Adrenal gland (tissue), 12 donors: ENCODE results near the gene WDR74. TPM values are rescaled to one million over a fixed set of nuclear protein-coding genes. Genes with fewer than 3 reads are reported as not detected.
A peak's percentile ranks its signal among the peaks of the same experiment; 100 is the strongest.

ENCODE experiments used
- DNase-seq, 7 donors: peaks; one replicate each; pipeline ENCODE4 v3.0.0-alpha.2; 2019 to 2020
- H3K27ac ChIP-seq, 5 donors: fragments of 200-600 bp; sonication (generic) in 4 of 5; 1 replicate in 3 of 5; 2 replicates in 2 of 5; pipeline versions ENCODE4 v1.5.1 to v1.8.0; 2016 to 2020; ENCODE audit warnings: mild to moderate bottlenecking in 1 of 5
- H3K27me3 ChIP-seq: fragments of 200-600 bp; 2 replicates; pipeline ENCODE4 v1.8.0; 2021
- H3K36me3 ChIP-seq, 2 donors: fragments of 200-600 bp; replicated peaks in 1 of 2; 1 replicate in 1 of 2; 2 replicates in 1 of 2; pipeline versions ENCODE4 v1.5.1 to v1.8.0; 2018 to 2022
- H3K4me1 ChIP-seq, 2 donors: fragments of 200-600 bp; replicated peaks in 1 of 2; 1 replicate in 1 of 2; 2 replicates in 1 of 2; pipeline versions ENCODE4 v1.5.1 to v1.8.0; 2018 to 2021
- H3K4me3 ChIP-seq, 4 donors: fragments of 200-600 bp; sonication (generic) in 3 of 4; one replicate each; pipeline ENCODE4 v1.5.1; 2016 to 2018
- H3K9me3 ChIP-seq, 3 donors: fragments of 200-600 bp; sonication (generic) in 1 of 3; replicated peaks in 1 of 3; 1 replicate in 2 of 3; 2 replicates in 1 of 3; pipeline versions ENCODE4 v1.5.1 to v1.8.0; 2016 to 2021
- POLR2A ChIP-seq, 2 donors: fragments of 450-650 bp; IDR thresholded peaks; one replicate each; pipeline ENCODE4 v1.6.1; 2017; ENCODE audit warnings: antibody characterized with exemption in 2 of 2, mild to moderate bottlenecking in 2 of 2, moderate library complexity in 1 of 2
- WGBS, 4 donors: extraction: QIAGEN DNeasy Blood & Tissue Kit in 2 of 4; methylation state at CpG; one replicate each; pipeline versions ENCODE4 v1.1.5 to v1.1.7; 2013 to 2017; 5-methylcytosine and 5-hydroxymethylcytosine counted together
- intact Hi-C, 2 donors: fragments of 100-400 bp; cut with DNase I; formaldehyde crosslinking; loops; one replicate each; pipeline versions ENCODE4 v1.14.1 to v1.15.0; 2022 to 2023
- microRNA-seq, 3 donors: library from miRNA; unstranded; fragments of <30 nt; microRNA quantifications; one replicate each; pipeline ENCODE4, GENCODE V29; 2017 to 2020
- polyA plus RNA-seq, 3 donors: library from polyadenylated mRNA; stranded (reverse); fragments of 200-250 nt in 2 of 3; fragments of 350-450 nt in 1 of 3; fragmentation: Illumina TruSeq in 1 of 3; extraction: RNeasy Lipid Tissue Mini Kit (QIAGEN cat#74804) in 1 of 3; gene quantifications; one replicate each; pipeline ENCODE4 v1.2.3, GENCODE V29; 2013 to 2014
- small RNA-seq, 2 donors: library from RNA; depleted of rRNA; stranded (forward); fragments of <200 nt; gene quantifications; one replicate each; pipeline ENCODE3, GENCODE V24; 2016
- total RNA-seq, 9 donors: library from RNA; depleted of rRNA in 4 of 9; stranded (reverse); fragments of >200 nt in 4 of 9; fragments of 120-200 nt in 1 of 9; fragmentation: NEBNext Ultra II Directional in 1 of 9; extraction: Animal tissue kit (Norgen Biotek cat#: 25700) in 1 of 9; gene quantifications; one replicate each; pipeline versions ENCODE4 v1.1.0 to v1.2.4, GENCODE V29; 2013 to 2023
- TF ChIP-seq, protein P1 (sequence below), 6 experiments: fragments of 450-650 bp in 4 of 6; fragments of 200-600 bp in 2 of 6; sonication (generic) in 1 of 6; IDR thresholded peaks; 1 replicate in 5 of 6; 2 replicates in 1 of 6; pipeline versions ENCODE4 v1.5.1 to v1.8.0; 2016 to 2021; ENCODE audit warnings: antibody characterized with exemption in 6 of 6, mild to moderate bottlenecking in 2 of 6, moderate library complexity in 1 of 6
- donor health status: healthy with polysubstance abuse.
- donor health status: Bipolar disorder and iron deficiency.
- donor health status: DM: yes; HTN: yes; CAD: no.
- donor health status: DM: no; HTN: no; CAD: no.
- donor health status: DM: no; HTN: no; CAD: no.
- donor health status: DM: yes; HTN: yes; CAD: no.

Gene WDR74
- total and polyA plus RNA-seq, 12 donors, result 21.7 to 119 (median 39.4) TPM

DNA sequence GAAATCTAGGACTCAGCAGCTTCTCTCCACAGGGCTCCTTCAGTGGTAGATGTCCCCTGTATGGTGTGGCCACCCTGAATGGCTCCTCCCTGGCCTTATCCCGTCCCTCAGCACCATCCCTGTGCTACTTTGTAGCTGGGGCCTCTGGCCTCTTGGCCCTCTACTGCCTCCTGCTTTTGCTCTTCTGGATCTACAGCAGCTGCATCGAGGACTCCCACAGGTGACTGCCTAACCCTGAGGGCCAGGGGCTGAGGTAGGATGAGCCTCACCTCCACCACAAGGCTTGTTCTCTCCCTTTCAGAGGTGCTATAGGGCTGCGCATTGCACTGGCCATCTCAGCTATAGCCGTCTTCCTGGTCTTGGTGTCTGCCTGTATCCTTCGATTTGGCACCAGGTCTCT lies 50.4 kb downstream of the WDR74 start:
- no peak for TF ChIP-seq POLR2A (IDR thresholded peaks at IDR 0.05)
- TF ChIP-seq, protein P1, sequence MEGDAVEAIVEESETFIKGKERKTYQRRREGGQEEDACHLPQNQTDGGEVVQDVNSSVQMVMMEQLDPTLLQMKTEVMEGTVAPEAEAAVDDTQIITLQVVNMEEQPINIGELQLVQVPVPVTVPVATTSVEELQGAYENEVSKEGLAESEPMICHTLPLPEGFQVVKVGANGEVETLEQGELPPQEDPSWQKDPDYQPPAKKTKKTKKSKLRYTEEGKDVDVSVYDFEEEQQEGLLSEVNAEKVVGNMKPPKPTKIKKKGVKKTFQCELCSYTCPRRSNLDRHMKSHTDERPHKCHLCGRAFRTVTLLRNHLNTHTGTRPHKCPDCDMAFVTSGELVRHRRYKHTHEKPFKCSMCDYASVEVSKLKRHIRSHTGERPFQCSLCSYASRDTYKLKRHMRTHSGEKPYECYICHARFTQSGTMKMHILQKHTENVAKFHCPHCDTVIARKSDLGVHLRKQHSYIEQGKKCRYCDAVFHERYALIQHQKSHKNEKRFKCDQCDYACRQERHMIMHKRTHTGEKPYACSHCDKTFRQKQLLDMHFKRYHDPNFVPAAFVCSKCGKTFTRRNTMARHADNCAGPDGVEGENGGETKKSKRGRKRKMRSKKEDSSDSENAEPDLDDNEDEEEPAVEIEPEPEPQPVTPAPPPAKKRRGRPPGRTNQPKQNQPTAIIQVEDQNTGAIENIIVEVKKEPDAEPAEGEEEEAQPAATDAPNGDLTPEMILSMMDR (IDR thresholded peaks at IDR 0.05), result no peak
- peaks cover 0 to 33% of the 10 kb centered on the region in 2 donors for H3K36me3 ChIP-seq
- no peak for DNase-seq
- peaks cover 38 to 46% of the 10 kb centered on the region in 2 donors for H3K4me1 ChIP-seq
- intact Hi-C loops, result loop anchor here in 1 of 2 donors (5.0 kb wide), 1 partner anchor 73 kb away; no protein-coding TSS in a partner anchor
- H3K27me3 ChIP-seq, result no peaks in the 10 kb centered on the region
- peak overlapping the region in 1 of 5 donors; percentile 13 for H3K27ac ChIP-seq
- no peak overlapping the region for H3K4me3 ChIP-seq
- 60 to 77% (median 76%) methylated on average over 2 to 5 of the region's 5 CpGs for whole genome bisulfite sequencing, 4 donors
- no peaks in the 10 kb centered on the region for H3K9me3 ChIP-seq

DNA sequence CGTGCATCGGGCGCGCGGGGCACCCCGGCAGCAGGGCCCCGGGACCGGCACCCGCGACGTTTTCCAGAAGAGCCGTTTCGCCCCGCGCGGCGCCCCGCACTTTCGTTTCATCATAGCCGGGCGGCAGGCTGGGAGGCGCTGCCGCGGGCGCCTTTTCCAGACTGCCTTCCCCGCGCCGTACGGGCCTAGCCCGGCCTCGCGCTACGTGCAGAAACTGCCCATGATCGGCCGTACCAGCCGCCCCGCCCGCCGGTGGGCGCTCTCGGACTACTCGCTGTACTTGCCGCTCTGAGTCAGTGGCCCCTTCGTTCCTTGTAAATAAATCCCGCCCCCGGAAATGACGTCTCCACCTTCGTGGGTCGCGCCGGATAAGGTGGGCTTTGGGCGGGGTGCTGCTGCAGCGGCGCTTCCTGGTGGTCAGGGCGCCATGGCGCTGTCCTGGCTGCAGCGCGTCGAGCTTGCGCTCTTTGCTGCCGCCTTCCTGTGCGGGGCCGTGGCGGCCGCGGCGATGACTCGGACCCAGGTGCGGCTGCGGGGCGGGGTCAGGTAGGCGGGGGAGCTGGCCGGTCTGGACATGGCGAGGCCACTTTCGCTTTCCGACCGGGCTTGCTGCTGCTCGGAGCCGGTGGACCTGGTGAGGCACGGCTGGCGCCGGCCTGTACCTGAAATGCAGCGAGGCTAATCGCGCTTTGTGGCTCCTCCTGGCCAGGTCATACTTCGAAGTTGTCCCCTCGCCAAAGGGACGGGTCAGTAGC lies 52.2 kb downstream of the WDR74 start, which contains the start of gene TMEM179B:
TSS of gene TMEM179B (plus strand) at position 398 of the 755 bp plus-strand sequence. CDS start at position 428, 30 bp downstream.
- WGBS, 4 donors, result 0 to 1% (median 0%) methylated on average over 19 to 88 of the region's 88 CpGs
- TF ChIP-seq POLR2A (IDR thresholded peaks at IDR 0.05), result peak; percentile 83 to 98
- TF ChIP-seq, protein P1 (IDR thresholded peaks at IDR 0.05), result peak in 3 of 6 experiments; percentile 7 to 62 (median 46)
- H3K27me3 ChIP-seq, result no peaks in the 10 kb centered on the region

DNA sequence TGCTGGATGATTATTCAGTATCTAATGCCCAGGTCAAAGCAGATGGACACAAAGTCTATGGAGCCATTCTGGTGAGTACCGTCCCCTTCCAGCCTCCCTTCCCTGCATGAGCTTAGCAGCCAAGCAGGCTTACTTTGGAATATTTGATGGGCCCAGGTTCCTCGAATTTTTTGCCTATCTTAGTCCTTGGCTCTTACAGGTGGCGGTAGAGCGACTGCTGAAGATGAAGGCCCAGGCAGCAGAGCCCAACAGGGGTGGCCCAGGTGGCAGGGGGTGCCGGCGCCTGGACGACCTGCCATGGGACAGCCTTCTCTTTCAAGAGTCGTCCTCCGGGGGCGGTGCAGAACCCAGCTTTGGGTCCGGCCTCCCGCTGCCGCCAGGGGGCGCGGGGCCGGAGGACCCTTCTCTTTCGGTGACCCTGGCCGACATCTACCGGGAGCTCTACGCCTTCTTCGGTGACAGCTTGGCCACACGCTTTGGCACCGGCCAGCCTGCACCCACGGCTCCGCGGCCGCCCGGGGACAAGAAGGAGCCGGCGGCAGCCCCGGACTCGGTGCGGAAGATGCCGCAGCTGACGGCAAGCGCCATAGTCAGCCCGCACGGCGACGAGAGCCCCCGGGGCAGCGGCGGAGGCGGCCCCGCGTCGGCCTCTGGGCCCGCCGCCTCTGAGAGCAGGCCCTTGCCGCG lies 52.9 kb downstream of the WDR74 start:
- Histone ChIP-seq H3K27ac (peak overlapping the region; percentile 87 to 99 (median 99)), H3K27me3 (no peaks in the 10 kb centered on the region), H3K36me3 (peaks cover 0 to 25% of the 10 kb centered on the region in 2 donors), H3K4me3 (peak overlapping the region; percentile 63 to 96 (median 86)), H3K9me3 (no peaks in the 10 kb centered on the region), H3K4me1 (peaks cover 30 to 37% of the 10 kb centered on the region in 2 donors)
- peak; percentile 88 to 96 (median 91) for DNase-seq
- intact Hi-C loops, result loop anchor here in 1 of 2 donors (5.0 kb wide), 1 partner anchor 76 kb away; no protein-coding TSS in a partner anchor
- WGBS, 4 donors, result 1 to 17% (median 2%) methylated on average over 2 to 51 of the region's 51 CpGs
- TF ChIP-seq, protein P1 (IDR thresholded peaks at IDR 0.05), result peak; percentile 91 to 98 (median 94)
- no peak for TF ChIP-seq POLR2A (IDR thresholded peaks at IDR 0.05)

More for the DNA sequence above, 52.2 kb downstream of the WDR74 start, which contains the start of gene TMEM179B:
- H3K4me3 ChIP-seq, result peak within 1 kb of the TSS; percentile 63 to 96 (median 86)
- peaks cover 0 to 23% of the 10 kb centered on the region in 2 donors for H3K36me3 ChIP-seq
- intact Hi-C loops, result loop anchor here in 1 of 2 donors (5.0 kb wide), 1 partner anchor 75 kb away; no protein-coding TSS in a partner anchor
- peak; percentile 98 to 99 (median 99) for DNase-seq
- H3K4me1 ChIP-seq, result peaks cover 32 to 39% of the 10 kb centered on the region in 2 donors
- peak within 1 kb of the TSS; percentile 87 to 99 (median 99) for H3K27ac ChIP-seq
- no peaks in the 10 kb centered on the region for H3K9me3 ChIP-seq

Small RNA genes lying within 50 kb of the gene (microRNA-seq; reads per million reads assigned to microRNA genes)
- 1.8 to 3.1 (median 2.3) reads per million in 3 donors for gene MIR6514
- 0.38 to 0.57 (median 0.45) reads per million in 3 donors for gene MIR6748

Small RNA genes lying within 50 kb of the gene (small RNA-seq; reads per million reads assigned to genes)
- gene MIR6514 (0 to 0.17 reads per million in 2 donors), gene RF00099 (0 reads per million in 2 donors), gene RNU6-118P (0 reads per million in 2 donors), gene SNORD22 (0 reads per million in 2 donors), gene SNORD26 (0 reads per million in 2 donors), gene SNORD27 (0 reads per million in 2 donors), gene SNORD28 (0 reads per million in 2 donors), gene SNORD30 (1,773 to 1,957 reads per million in 2 donors)

Other genes with a start within 250 kb of the WDR74 start
- 10 to 100 TPM in 7 of 9 donors, 1 to 10 TPM in 2; 7.0 to 32.4 (median 14.9) TPM for gene TUT1, start 248.1 kb downstream of the WDR74 start, total RNA-seq
- 10 to 100 TPM in 2 of 3 donors, 1 to 10 TPM in 1; 9.4 to 67.6 (median 34.0) TPM for gene TUT1, start 248.1 kb downstream of the WDR74 start, polyA plus RNA-seq
- 10 to 100 TPM; 63.9 to 97.3 (median 73.6) TPM for gene MTA2, start 237.7 kb downstream of the WDR74 start, total RNA-seq
- 10 to 100 TPM; 66.5 to 82.4 (median 73.5) TPM for gene MTA2, start 237.7 kb downstream of the WDR74 start, polyA plus RNA-seq
- gene EML3, start 226.8 kb downstream of the WDR74 start, total RNA-seq, result 10 to 100 TPM; 13.0 to 97.9 (median 35.4) TPM
- gene EML3, start 226.8 kb downstream of the WDR74 start, polyA plus RNA-seq, result 100 to 1,000 TPM in 2 of 3 donors, 1 to 10 TPM in 1; 9.7 to 198 (median 139) TPM
- gene ROM1, start 226.3 kb downstream of the WDR74 start, total RNA-seq, result 10 to 100 TPM in 3 of 9 donors, 1 to 10 TPM in 6; 1.6 to 22.3 (median 4.9) TPM
- 10 to 100 TPM in 2 of 3 donors, 1 to 10 TPM in 1; 5.1 to 11.3 (median 11.1) TPM for gene ROM1, start 226.3 kb downstream of the WDR74 start, polyA plus RNA-seq
- gene B3GAT3, start 217.6 kb downstream of the WDR74 start, total RNA-seq, result 10 to 100 TPM; 25.3 to 56.6 (median 34.5) TPM
- 10 to 100 TPM in 2 of 3 donors, 1 to 10 TPM in 1; 5.9 to 83.3 (median 60.6) TPM for gene B3GAT3, start 217.6 kb downstream of the WDR74 start, polyA plus RNA-seq
- 100 to 1,000 TPM; 105 to 304 (median 182) TPM for gene GANAB, start 193.0 kb downstream of the WDR74 start, total RNA-seq
- 100 to 1,000 TPM in 1 of 3 donors, 10 to 100 TPM in 2; 90.9 to 177 (median 94.0) TPM for gene GANAB, start 193.0 kb downstream of the WDR74 start, polyA plus RNA-seq
- gene INTS5, start 186.3 kb downstream of the WDR74 start, total RNA-seq, result 10 to 100 TPM in 8 of 9 donors, 1 to 10 TPM in 1; 9.6 to 32.3 (median 25.0) TPM
- 1 to 10 TPM; 4.4 to 7.5 (median 4.6) TPM for gene INTS5, start 186.3 kb downstream of the WDR74 start, polyA plus RNA-seq
- gene C11orf98, start 174.4 kb downstream of the WDR74 start, total RNA-seq, result 10 to 100 TPM; 42.8 to 87.3 (median 49.8) TPM
- 100 to 1,000 TPM in 2 of 3 donors, 10 to 100 TPM in 1; 95.8 to 142 (median 104) TPM for gene C11orf98, start 174.4 kb downstream of the WDR74 start, polyA plus RNA-seq
- 10 to 100 TPM in 3 of 9 donors, 1 to 10 TPM in 5, not detected in 1; 2.8 to 15.6 (median 8.3) TPM for gene CSKMT, start 174.3 kb downstream of the WDR74 start, total RNA-seq
- 10 to 100 TPM in 2 of 3 donors, 1 to 10 TPM in 1; 1.9 to 37.2 (median 20.6) TPM for gene CSKMT, start 174.3 kb downstream of the WDR74 start, polyA plus RNA-seq
- 10 to 100 TPM; 10.2 to 21.3 (median 15.2) TPM for gene UQCC3, start 167.9 kb downstream of the WDR74 start, total RNA-seq
- 10 to 100 TPM in 2 of 3 donors, 1 to 10 TPM in 1; 2.2 to 25.7 (median 25.7) TPM for gene UQCC3, start 167.9 kb downstream of the WDR74 start, polyA plus RNA-seq
- gene LBHD1, start 167.3 kb downstream of the WDR74 start, total RNA-seq, result 10 to 100 TPM in 3 of 9 donors, 1 to 10 TPM in 6; 1.1 to 22.0 (median 8.4) TPM
- gene LBHD1, start 167.3 kb downstream of the WDR74 start, polyA plus RNA-seq, result 10 to 100 TPM; 16.5 to 30.4 (median 17.5) TPM
- gene UBXN1, start 160.5 kb downstream of the WDR74 start, total RNA-seq, result 100 to 1,000 TPM in 6 of 9 donors, 10 to 100 TPM in 3; 81.3 to 308 (median 139) TPM
- gene UBXN1, start 160.5 kb downstream of the WDR74 start, polyA plus RNA-seq, result 100 to 1,000 TPM; 114 to 225 (median 177) TPM
- gene LRRN4CL, start 150.1 kb downstream of the WDR74 start, total RNA-seq, result 10 to 100 TPM in 6 of 9 donors, 1 to 10 TPM in 3; 3.1 to 29.9 (median 13.6) TPM
- gene LRRN4CL, start 150.1 kb downstream of the WDR74 start, polyA plus RNA-seq, result 1 to 10 TPM; 5.7 to 9.3 (median 6.4) TPM
- gene BSCL2, start 132.2 kb downstream of the WDR74 start, total RNA-seq, result 100 to 1,000 TPM in 6 of 9 donors, 10 to 100 TPM in 3; 77.6 to 185 (median 108) TPM
- gene BSCL2, start 132.2 kb downstream of the WDR74 start, polyA plus RNA-seq, result 100 to 1,000 TPM; 134 to 653 (median 440) TPM
- gene GNG3, start 131.9 kb downstream of the WDR74 start, total RNA-seq, result 1 to 10 TPM in 3 of 9 donors, under 1 TPM in 4, not detected in 2; 0.39 to 3.2 (median 0.96) TPM
- 10 to 100 TPM in 1 of 3 donors, 1 to 10 TPM in 2; 4.1 to 15.7 (median 6.4) TPM for gene GNG3, start 131.9 kb downstream of the WDR74 start, polyA plus RNA-seq
- 10 to 100 TPM in 8 of 9 donors, 1 to 10 TPM in 1; 9.6 to 34.5 (median 17.6) TPM for gene HNRNPUL2, start 112.1 kb downstream of the WDR74 start, total RNA-seq
- gene HNRNPUL2, start 112.1 kb downstream of the WDR74 start, polyA plus RNA-seq, result 10 to 100 TPM; 23.8 to 40.2 (median 38.1) TPM
- gene TTC9C, start 111.1 kb downstream of the WDR74 start, total RNA-seq, result 10 to 100 TPM; 10.7 to 45.0 (median 27.0) TPM
- gene TTC9C, start 111.1 kb downstream of the WDR74 start, polyA plus RNA-seq, result 10 to 100 TPM; 36.7 to 93.9 (median 46.3) TPM
- gene ZBTB3, start 85.4 kb downstream of the WDR74 start, total RNA-seq, result 10 to 100 TPM in 6 of 9 donors, 1 to 10 TPM in 3; 6.9 to 19.5 (median 13.6) TPM
- gene ZBTB3, start 85.4 kb downstream of the WDR74 start, polyA plus RNA-seq, result 1 to 10 TPM; 3.0 to 5.6 (median 3.3) TPM
- gene POLR2G, start 78.0 kb downstream of the WDR74 start, total RNA-seq, result 100 to 1,000 TPM in 1 of 9 donors, 10 to 100 TPM in 8; 58.2 to 195 (median 79.8) TPM
- 100 to 1,000 TPM in 2 of 3 donors, 10 to 100 TPM in 1; 67.6 to 109 (median 108) TPM for gene POLR2G, start 78.0 kb downstream of the WDR74 start, polyA plus RNA-seq
- 10 to 100 TPM; 18.3 to 42.3 (median 25.9) TPM for gene TAF6L, start 68.2 kb downstream of the WDR74 start, total RNA-seq
- gene TAF6L, start 68.2 kb downstream of the WDR74 start, polyA plus RNA-seq, result 10 to 100 TPM; 10.8 to 98.1 (median 41.2) TPM
- 100 to 1,000 TPM in 3 of 9 donors, 10 to 100 TPM in 6; 55.4 to 217 (median 72.6) TPM for gene TMEM179B, start 52.2 kb downstream of the WDR74 start, total RNA-seq
- gene TMEM179B, start 52.2 kb downstream of the WDR74 start, polyA plus RNA-seq, result 10 to 100 TPM; 37.2 to 97.7 (median 66.6) TPM
- 10 to 100 TPM; 12.6 to 49.1 (median 24.7) TPM for gene TMEM223, start 47.6 kb downstream of the WDR74 start, total RNA-seq
- 10 to 100 TPM; 32.0 to 41.3 (median 32.5) TPM for gene TMEM223, start 47.6 kb downstream of the WDR74 start, polyA plus RNA-seq
- gene NXF1, start 34.1 kb downstream of the WDR74 start, total RNA-seq, result 100 to 1,000 TPM in 1 of 9 donors, 10 to 100 TPM in 8; 32.8 to 134 (median 58.8) TPM
- gene NXF1, start 34.1 kb downstream of the WDR74 start, polyA plus RNA-seq, result 100 to 1,000 TPM in 2 of 3 donors, 10 to 100 TPM in 1; 87.0 to 274 (median 231) TPM
- 10 to 100 TPM; 22.2 to 59.9 (median 37.3) TPM for gene STX5, start 7.5 kb downstream of the WDR74 start, total RNA-seq
- 10 to 100 TPM; 19.7 to 52.4 (median 22.4) TPM for gene STX5, start 7.5 kb downstream of the WDR74 start, polyA plus RNA-seq
- not detected for gene TEX54, start 6.7 kb downstream of the WDR74 start, total RNA-seq
- 1 to 10 TPM in 1 of 3 donors, under 1 TPM in 1, not detected in 1; 0.27 to 1.4 TPM for gene TEX54, start 6.7 kb downstream of the WDR74 start, polyA plus RNA-seq
- 100 to 1,000 TPM; 103 to 398 (median 170) TPM for gene SLC3A2, start 41.3 kb upstream of the WDR74 start, total RNA-seq
- 100 to 1,000 TPM; 123 to 221 (median 155) TPM for gene SLC3A2, start 41.3 kb upstream of the WDR74 start, polyA plus RNA-seq
- gene CHRM1, start 81.8 kb upstream of the WDR74 start, total RNA-seq, result 1 to 10 TPM in 2 of 9 donors, under 1 TPM in 2, not detected in 5; 0.22 to 3.0 (median 1.8) TPM
- gene CHRM1, start 81.8 kb upstream of the WDR74 start, polyA plus RNA-seq, result 1 to 10 TPM; 1.4 to 3.8 (median 1.8) TPM
- not detected for gene SLC22A6, start 145.4 kb upstream of the WDR74 start, total RNA-seq
- not detected for gene SLC22A6, start 145.4 kb upstream of the WDR74 start, polyA plus RNA-seq
- gene SLC22A8, start 176.3 kb upstream of the WDR74 start, total RNA-seq, result not detected
- not detected for gene SLC22A8, start 176.3 kb upstream of the WDR74 start, polyA plus RNA-seq